AG10803 (cell line): ENCODE results near the gene EMC10.

ENCODE experiments used
- DNase-seq: peaks from one replicate; pipeline ENCODE4 v3.0.0; 2010; ENCODE audit warnings: low read depth
- H3K4me3 ChIP-seq: 2 replicates; pipeline ENCODE4 v1.5.1; 2011; ENCODE audit warnings: mild to moderate bottlenecking, low read length, control low read depth
- CTCF ChIP-seq: conservative IDR thresholded peaks from 2 replicates; pipeline ENCODE4 v1.5.1; 2011; ENCODE audit warnings: mild to moderate bottlenecking, low read length, control low read depth, inconsistent platforms

The EMC10 gene

GRCh38 chr19:50461066-50461875, 15.0 kb upstream of the EMC10 start:
- DNase-seq: peak; percentile 56
- H3K4me3 ChIP-seq: no peak overlapping the region
- TF ChIP-seq CTCF: peak; percentile 92

- TF ChIP-seq CTCF: no peak
- H3K4me3 ChIP-seq: no peak overlapping the region
- DNase-seq: no peak
Observed at GRCh38 chr19:50462970-50463369, 13.3 kb upstream of the EMC10 start.

GRCh38 chr19:50464348-50464747, 12.0 kb upstream of the EMC10 start:
- no peak for TF ChIP-seq CTCF
- H3K4me3 ChIP-seq: no peak overlapping the region
- DNase-seq: no peak

- DNase-seq: no peak
- no peak for TF ChIP-seq CTCF
- H3K4me3 ChIP-seq: no peak overlapping the region
Observed at GRCh38 chr19:50465000-50465399, 11.3 kb upstream of the EMC10 start.

GRCh38 chr19:50465986-50466705, 10.2 kb upstream of the EMC10 start:
- DNase-seq: no peak
- no peak overlapping the region for H3K4me3 ChIP-seq
- peak; percentile 16 for TF ChIP-seq CTCF

GRCh38 chr19:50466706-50467039, 9.6 kb upstream of the EMC10 start:
- no peak for DNase-seq
- H3K4me3 ChIP-seq: no peak overlapping the region
- TF ChIP-seq CTCF: no peak

GRCh38 chr19:50467566-50467965, 8.7 kb upstream of the EMC10 start:
- no peak for TF ChIP-seq CTCF
- no peak overlapping the region for H3K4me3 ChIP-seq

More at GRCh38 chr19:50467566-50467965, 8.7 kb upstream of the EMC10 start:
- DNase-seq: no peak
